ENCODE results near the gene YPEL4.
"Not testable (repeated sequence)": the region's sequence is repeated elsewhere in the genome, so short reads cannot be mapped to it uniquely, and the experiment has no call there.

Gene YPEL4

GRCh38 chr11:57652662-57653061, 3.0 kb upstream of the YPEL4 start:
- Histone ChIP-seq H3K4me3 (no peak overlapping the region), H3K27ac (no peak overlapping the region)

GRCh38 chr11:57652230-57652629, 2.5 kb upstream of the YPEL4 start:
- peaks cover 43% of the 10 kb centered on the region for H3K4me1 ChIP-seq
- H4K20me1 ChIP-seq = peaks cover 22% of the 10 kb centered on the region
- H3K4me2 ChIP-seq = peak overlapping the region; percentile 22; the same call in 1 of the 2 replicates
- not testable (repeated sequence) for H3K9me3 ChIP-seq, H3K27ac ChIP-seq, H3K9ac ChIP-seq, H3K36me3 ChIP-seq, H3K4me3 ChIP-seq
- H3K27me3 ChIP-seq = peaks cover 44% of the 10 kb centered on the region

More at GRCh38 chr11:57652662-57653061, 3.0 kb upstream of the YPEL4 start:
- H3K4me2 ChIP-seq = peak overlapping the region; percentile 22; the same call in 1 of the 2 replicates
- H3K9ac ChIP-seq = no peak overlapping the region
- peaks cover 18% of the 10 kb centered on the region for H4K20me1 ChIP-seq
- peaks cover 38% of the 10 kb centered on the region for H3K4me1 ChIP-seq
- TF ChIP-seq Cebpa-rat (IDR thresholded peaks at IDR 0.05) = no peak
- H3K27me3 ChIP-seq = peaks cover 39% of the 10 kb centered on the region
- H3K36me3 ChIP-seq = no peaks in the 10 kb centered on the region
- no peaks in the 10 kb centered on the region for H3K9me3 ChIP-seq

GRCh38 chr11:57651408-57651807, 1.7 kb upstream of the YPEL4 start:
- no peak overlapping the region for H3K4me2 ChIP-seq
- no peak for TF ChIP-seq Cebpa-rat (IDR thresholded peaks at IDR 0.05)
- no peak overlapping the region for H3K27ac ChIP-seq
- H3K36me3 ChIP-seq = no peaks in the 10 kb centered on the region
- H3K9ac ChIP-seq = no peak overlapping the region
- peaks cover 41% of the 10 kb centered on the region for H3K4me1 ChIP-seq
- peaks cover 52% of the 10 kb centered on the region for H3K27me3 ChIP-seq
- no peaks in the 10 kb centered on the region for H3K9me3 ChIP-seq
- H4K20me1 ChIP-seq = peaks cover 30% of the 10 kb centered on the region
- no peak overlapping the region for H3K4me3 ChIP-seq

- Histone ChIP-seq H3K9me3 (no peaks in the 10 kb centered on the region), H3K27ac (no peak overlapping the region), H3K9ac (no peak overlapping the region), H3K4me3 (no peak overlapping the region), H4K20me1 (peaks cover 37% of the 10 kb centered on the region), H3K27me3 (peaks cover 59% of the 10 kb centered on the region), H3K4me1 (peaks cover 48% of the 10 kb centered on the region), H3K36me3 (no peaks in the 10 kb centered on the region), H3K4me2 (no peak overlapping the region)
- TF ChIP-seq Cebpa-rat (IDR thresholded peaks at IDR 0.05) = no peak
These were observed 1.0 kb upstream of the YPEL4 start for GRCh38 chr11:57650739-57651090.

- H3K4me1 ChIP-seq = peaks cover 50% of the 10 kb centered on the region
- no peak for TF ChIP-seq Cebpa-rat (IDR thresholded peaks at IDR 0.05)
- H3K27ac ChIP-seq = no peak overlapping the region
- peaks cover 46% of the 10 kb centered on the region for H4K20me1 ChIP-seq
- H3K36me3 ChIP-seq = no peaks in the 10 kb centered on the region
- H3K9ac ChIP-seq = no peak overlapping the region
- peaks cover 72% of the 10 kb centered on the region for H3K27me3 ChIP-seq
- no peaks in the 10 kb centered on the region for H3K9me3 ChIP-seq
- peak overlapping the region; percentile 27 for H3K4me3 ChIP-seq
- H3K4me2 ChIP-seq = peak overlapping the region; percentile 68
These were observed 644 bp downstream of the YPEL4 start for GRCh38 chr11:57648801-57649735.

DNA sequence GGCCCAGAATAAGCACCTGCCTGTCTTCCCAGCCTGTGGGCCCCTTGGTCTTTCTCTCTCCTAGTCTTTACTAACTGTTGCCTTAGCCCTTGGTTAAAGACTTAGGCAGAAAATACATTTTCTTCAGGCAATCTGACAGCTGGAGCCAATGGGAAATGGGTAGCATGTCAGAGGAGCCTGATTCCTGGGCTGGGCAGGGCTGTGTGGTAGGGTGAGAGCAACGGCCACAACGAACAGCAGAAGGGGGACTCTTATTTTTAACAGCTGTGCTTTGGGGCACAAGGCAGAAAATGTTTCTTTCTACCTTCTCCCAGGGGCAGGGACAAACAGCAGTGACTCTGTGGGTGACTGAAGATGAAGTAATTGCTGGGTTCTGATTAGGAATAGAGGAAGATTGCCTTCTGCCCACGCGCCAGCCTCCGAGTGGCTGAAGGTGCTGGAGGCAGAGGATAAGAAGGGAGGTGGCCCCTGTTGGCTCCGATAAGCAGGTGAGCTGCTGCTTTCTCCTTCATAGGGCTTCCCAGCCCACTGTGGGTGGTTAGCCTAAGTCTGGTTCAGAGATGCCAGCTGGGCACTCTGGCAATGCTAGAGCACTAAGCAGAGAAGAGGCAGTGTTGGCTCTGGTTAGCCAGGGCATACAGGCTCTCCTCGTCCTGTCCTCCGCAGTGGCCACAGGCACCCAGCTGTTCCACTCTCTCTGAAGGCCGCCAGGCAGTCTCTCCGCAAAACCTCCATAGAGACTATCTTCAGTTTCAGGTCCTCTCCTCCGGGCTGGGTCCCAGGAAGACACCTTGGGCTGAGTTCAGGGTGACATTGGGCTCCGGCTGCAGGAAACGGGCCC, 1.5 kb downstream of the YPEL4 start:
- Histone ChIP-seq H3K9me3 (no peaks in the 10 kb centered on the region), H3K27me3 (peaks cover 72% of the 10 kb centered on the region), H3K9ac (no peak overlapping the region), H4K20me1 (peaks cover 46% of the 10 kb centered on the region), H3K4me2 (peak overlapping the region; percentile 68), H3K36me3 (0 out of 2 replicates have a peak, but pooled peaks cover 7% of the 10 kb centered on the region), H3K4me3 (0 out of 2 replicates have a peak overlapping the region, but pooled peaks have one; percentile 27), H3K27ac (no peak overlapping the region), H3K4me1 (peaks cover 55% of the 10 kb centered on the region)
- no peak for TF ChIP-seq Cebpa-rat (IDR thresholded peaks at IDR 0.05)

DNA sequence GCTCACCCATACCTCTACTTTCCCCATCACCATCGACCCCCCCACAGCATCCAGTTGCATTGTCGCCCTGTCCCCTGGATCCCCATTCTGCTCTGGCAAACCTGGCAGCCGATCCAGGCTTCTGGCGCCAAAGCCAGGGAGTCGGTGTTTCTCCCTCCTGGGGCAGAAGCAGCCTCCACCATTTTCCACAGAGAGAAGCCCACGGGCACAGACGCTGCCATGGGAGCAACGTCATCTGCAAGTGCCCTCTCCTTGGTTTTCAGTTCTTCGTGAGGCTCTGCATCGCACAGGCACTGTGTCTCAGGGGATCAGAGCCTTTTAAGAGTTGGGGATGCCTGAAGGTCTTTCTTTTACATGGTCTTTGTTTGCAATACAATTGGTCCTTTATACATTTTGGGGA, 2.3 kb downstream of the YPEL4 start:
- Histone ChIP-seq H3K36me3 (peaks cover 12% of the 10 kb centered on the region; the same call in 1 of the 2 replicates), H3K9ac (no peak overlapping the region), H3K27ac (no peak overlapping the region), H3K9me3 (no peaks in the 10 kb centered on the region), H3K4me1 (peaks cover 52% of the 10 kb centered on the region), H3K27me3 (peaks cover 72% of the 10 kb centered on the region), H3K4me2 (peak overlapping the region; percentile 68), H4K20me1 (peaks cover 54% of the 10 kb centered on the region), H3K4me3 (0 out of 2 replicates have a peak overlapping the region, but pooled peaks have one; percentile 23)
- no peak for TF ChIP-seq Cebpa-rat (IDR thresholded peaks at IDR 0.05)

DNA sequence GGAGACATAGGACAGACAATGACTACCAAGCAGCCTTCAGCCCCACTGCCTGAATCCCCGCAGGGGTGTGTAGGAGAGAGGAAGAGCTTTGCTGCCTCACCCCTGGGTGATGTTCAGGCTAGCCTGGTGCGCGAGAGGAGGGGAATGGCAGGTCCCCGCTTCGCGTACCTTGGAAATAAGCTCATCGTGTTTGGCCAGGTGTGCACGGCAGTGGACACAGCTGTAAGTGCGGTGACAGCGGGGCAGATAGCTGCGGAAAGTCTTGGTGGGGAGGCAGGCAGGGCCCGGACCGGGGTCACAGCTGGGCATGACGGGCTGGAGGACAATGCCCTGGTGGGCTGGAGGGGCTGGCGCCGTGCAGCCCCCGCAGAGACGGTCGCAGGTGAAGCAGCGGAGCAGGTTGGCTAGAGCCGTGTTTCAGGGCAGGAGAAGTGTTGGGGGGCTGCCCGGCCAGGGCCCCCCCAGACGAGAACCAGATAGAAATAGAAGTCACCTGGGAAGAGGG, 2.9 kb downstream of the YPEL4 start:
- Histone ChIP-seq H3K9ac (no peak overlapping the region), H3K27ac (no peak overlapping the region), H3K4me3 (0 out of 2 replicates have a peak overlapping the region, but pooled peaks have one; percentile 23), H3K4me2 (peak overlapping the region; percentile 68; the same call in 1 of the 2 replicates), H3K9me3 (no peaks in the 10 kb centered on the region), H3K27me3 (peaks cover 72% of the 10 kb centered on the region), H4K20me1 (peaks cover 57% of the 10 kb centered on the region), H3K36me3 (peaks cover 12% of the 10 kb centered on the region; the same call in 1 of the 2 replicates), H3K4me1 (peaks cover 56% of the 10 kb centered on the region)
- no peak for TF ChIP-seq Cebpa-rat (IDR thresholded peaks at IDR 0.05)

GRCh38 chr11:57646194-57646798, 3.4 kb downstream of the YPEL4 start:
- peak overlapping the region; percentile 5; the same call in 1 of the 2 replicates for H3K4me2 ChIP-seq
- H3K27me3 ChIP-seq = peaks cover 67% of the 10 kb centered on the region
- no peak overlapping the region for H3K27ac ChIP-seq
- no peak overlapping the region for H3K4me3 ChIP-seq
- peaks cover 61% of the 10 kb centered on the region for H3K4me1 ChIP-seq
- no peak for TF ChIP-seq Cebpa-rat (IDR thresholded peaks at IDR 0.05)
- no peak overlapping the region for H3K9ac ChIP-seq
- peaks cover 62% of the 10 kb centered on the region for H4K20me1 ChIP-seq
- no peaks in the 10 kb centered on the region for H3K9me3 ChIP-seq
- H3K36me3 ChIP-seq = peaks cover 12% of the 10 kb centered on the region; the same call in 1 of the 2 replicates

All from BLaER1 (cell line).